ENCODE data around the gene LINGO1.

GRCh38 chr15:77653832-77654480 lies 21.2 kb upstream of the LINGO1 start:
- TF ChIP-seq ZFP91 (CRISPR knock-in tag; IDR thresholded peaks at IDR 0.05) (no peak), ZBED1 (IDR thresholded peaks at IDR 0.05) (no peak), CTCF (IDR thresholded peaks at IDR 0.05 in 2 of 3, conservative IDR thresholded peaks at IDR 0.05 in 1 of 3; ENCODE audit: insufficient read depth in 2 of 3, low read depth in 1 of 3, low read length in 3 of 3) (no peak), ZNF696 (CRISPR knock-in tag; conservative IDR thresholded peaks at IDR 0.05) (no peak)
